GM10266 (cell line): Measurements from ENCODE around the gene PSMD8.

Experiments used
- DNase-seq: peaks from one replicate; pipeline ENCODE4 v3.0.0; 2012; ENCODE audit errors: extremely low spot score
- CTCF ChIP-seq: IDR thresholded peaks from 2 replicates; pipeline ENCODE4 v1.5.1; 2012; ENCODE audit warnings: mild to moderate bottlenecking, low read depth; ENCODE audit not compliant: control insufficient read depth, insufficient read depth; ENCODE audit errors: missing control alignments

The PSMD8 gene

GRCh38 chr19:38374332-38375097 is at the start of gene PSMD8:
Gene PSMD8 (plus strand): TSS chr19:38374571. CDS start chr19:38374602, 31 bp downstream.
- peak; percentile 99 for DNase-seq
- TF ChIP-seq CTCF = peak; percentile 34

- no peak for TF ChIP-seq CTCF
- no peak for DNase-seq
These were observed 47.8 kb upstream of the PSMD8 start for GRCh38 chr19:38326591-38326990.

DNA sequence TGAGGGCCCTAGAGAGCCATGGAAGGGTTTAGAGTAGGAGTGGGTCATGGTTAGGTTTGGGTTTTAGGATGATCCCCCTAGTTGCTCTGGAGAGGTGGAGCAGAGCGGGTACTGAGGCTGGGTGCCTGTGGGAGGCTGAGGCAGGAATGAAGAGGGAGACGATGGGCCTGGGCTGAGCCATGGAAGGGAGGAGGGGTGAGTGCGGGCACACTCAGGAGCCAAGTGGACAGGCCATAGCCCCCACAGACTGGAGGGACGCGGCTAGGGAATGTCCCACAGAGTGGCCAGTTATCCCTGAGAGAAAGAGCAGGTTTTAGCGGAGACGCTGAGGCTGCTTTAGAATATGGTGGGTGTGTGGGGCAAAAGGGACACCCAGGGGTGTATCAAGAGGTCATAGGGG is 44.7 kb upstream of the PSMD8 start:
- no peak for DNase-seq
- TF ChIP-seq CTCF = no peak

DNA sequence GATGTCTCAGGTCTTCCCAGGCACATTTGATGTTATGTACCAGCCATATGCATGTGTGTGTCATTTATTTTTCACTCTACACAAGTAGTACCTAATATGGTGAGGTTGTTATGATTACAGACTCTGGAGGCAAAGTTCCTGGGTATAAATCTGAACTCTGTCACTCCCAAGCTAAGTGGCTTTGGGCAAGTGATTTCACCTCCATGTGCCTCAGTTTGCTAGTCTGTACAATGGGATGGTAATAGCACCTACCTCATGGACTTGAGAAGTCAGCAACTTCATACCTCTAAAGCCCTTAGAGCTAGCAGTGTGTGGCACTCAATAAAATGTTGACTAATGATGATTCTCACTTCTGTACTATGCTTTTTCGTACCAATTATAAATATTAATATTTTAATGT is 42.6 kb upstream of the PSMD8 start:
- no peak for DNase-seq
- TF ChIP-seq CTCF = no peak

DNA sequence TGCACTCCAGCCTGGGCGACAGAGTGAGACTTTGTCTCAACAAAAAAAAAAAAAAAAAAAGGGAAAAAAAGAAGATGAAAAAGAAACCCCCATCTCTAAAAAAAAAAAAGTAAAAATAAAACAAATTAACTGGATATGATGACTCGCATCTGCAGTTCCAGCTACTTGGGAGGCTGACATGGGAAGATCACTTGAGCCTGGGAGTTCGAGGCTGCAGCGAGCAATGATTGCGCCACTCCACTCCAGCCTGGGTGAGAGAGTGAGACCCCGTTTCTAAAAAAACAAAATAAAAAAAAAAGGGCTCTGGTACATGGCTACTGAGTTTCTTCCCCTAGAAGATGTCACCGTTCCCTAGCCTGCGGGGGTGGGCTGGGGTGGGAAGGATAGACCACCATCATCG is 41.1 kb upstream of the PSMD8 start:
- DNase-seq = no peak
- TF ChIP-seq CTCF = no peak

DNA sequence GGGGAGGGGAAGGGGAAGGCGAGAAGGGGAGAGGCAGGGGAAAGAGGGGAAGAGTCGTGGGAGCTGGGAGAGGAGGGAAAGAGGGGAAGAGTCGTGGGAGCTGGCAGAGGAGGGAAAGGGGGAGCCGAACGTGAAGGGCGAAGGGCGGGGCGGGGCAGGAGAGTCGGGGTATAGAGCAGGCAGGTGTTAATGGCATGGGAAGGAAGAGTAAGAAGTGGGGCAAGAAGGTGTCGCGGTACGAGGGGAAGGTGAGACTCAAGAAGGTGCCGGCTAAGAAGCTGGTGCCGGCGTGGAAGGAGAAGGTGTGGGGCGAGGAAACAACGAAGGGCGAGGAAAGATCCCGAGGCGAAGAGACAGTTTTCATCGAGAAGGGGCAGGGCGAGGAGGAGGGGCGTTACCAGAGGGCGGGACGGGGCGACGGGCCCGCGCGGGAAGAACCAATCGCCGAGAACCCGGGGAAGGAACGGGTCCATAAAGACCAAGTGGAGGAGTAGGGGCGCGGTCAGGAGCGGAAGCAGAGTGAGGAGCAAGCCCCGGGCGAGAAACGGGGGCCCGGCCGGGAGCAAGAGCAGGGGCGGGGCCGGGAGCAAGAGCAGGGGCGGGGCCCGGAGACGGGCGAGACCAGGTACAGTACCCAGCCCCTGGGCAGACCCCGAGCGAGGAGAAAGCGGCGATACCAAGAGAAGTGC is 38.3 kb upstream of the PSMD8 start:
- TF ChIP-seq CTCF = no peak
- DNase-seq = peak; percentile 92
